Suprapubic skin (tissue), 4 donors: Measurements from ENCODE around the gene CCDC50.

Experiments used
- CTCF ChIP-seq, 2 donors: fragments of 200-600 bp in 1 of 2; fragments of 450-650 bp in 1 of 2; sonication (generic) in 1 of 2; IDR thresholded peaks; one replicate each; pipeline ENCODE4 v1.5.1; 2016 to 2019; ENCODE audit warnings: antibody characterized with exemption in 2 of 2, mild to moderate bottlenecking in 1 of 2, moderate library complexity in 1 of 2
- EP300 ChIP-seq: sonication (generic); formaldehyde crosslinking; IDR thresholded peaks from one replicate; pipeline ENCODE4 v1.6.1; 2017; ENCODE audit warnings: antibody characterized with exemption
- POLR2A ChIP-seq, 2 donors: fragments of 450-650 bp; IDR thresholded peaks; one replicate each; pipeline ENCODE4 v1.6.1; 2017; ENCODE audit warnings: antibody characterized with exemption in 2 of 2, mild to moderate bottlenecking in 2 of 2, moderate library complexity in 2 of 2
- POLR2AphosphoS5 ChIP-seq, 3 donors: sonication (generic); formaldehyde crosslinking; IDR thresholded peaks; one replicate each; pipeline ENCODE4 v1.6.1; 2017; ENCODE audit warnings: antibody characterized with exemption in 3 of 3

- TF ChIP-seq CTCF (IDR thresholded peaks at IDR 0.05) (no peak), POLR2A (IDR thresholded peaks at IDR 0.05) (no peak), EP300 (no peak), POLR2AphosphoS5 (IDR thresholded peaks at IDR 0.05) (no peak)
Observed at GRCh38 chr3:191329654-191330529, 698 bp downstream of the CCDC50 start, which contains the start of gene UTS2B.
